ENCODE data around the gene ARHGEF1.

DNA sequence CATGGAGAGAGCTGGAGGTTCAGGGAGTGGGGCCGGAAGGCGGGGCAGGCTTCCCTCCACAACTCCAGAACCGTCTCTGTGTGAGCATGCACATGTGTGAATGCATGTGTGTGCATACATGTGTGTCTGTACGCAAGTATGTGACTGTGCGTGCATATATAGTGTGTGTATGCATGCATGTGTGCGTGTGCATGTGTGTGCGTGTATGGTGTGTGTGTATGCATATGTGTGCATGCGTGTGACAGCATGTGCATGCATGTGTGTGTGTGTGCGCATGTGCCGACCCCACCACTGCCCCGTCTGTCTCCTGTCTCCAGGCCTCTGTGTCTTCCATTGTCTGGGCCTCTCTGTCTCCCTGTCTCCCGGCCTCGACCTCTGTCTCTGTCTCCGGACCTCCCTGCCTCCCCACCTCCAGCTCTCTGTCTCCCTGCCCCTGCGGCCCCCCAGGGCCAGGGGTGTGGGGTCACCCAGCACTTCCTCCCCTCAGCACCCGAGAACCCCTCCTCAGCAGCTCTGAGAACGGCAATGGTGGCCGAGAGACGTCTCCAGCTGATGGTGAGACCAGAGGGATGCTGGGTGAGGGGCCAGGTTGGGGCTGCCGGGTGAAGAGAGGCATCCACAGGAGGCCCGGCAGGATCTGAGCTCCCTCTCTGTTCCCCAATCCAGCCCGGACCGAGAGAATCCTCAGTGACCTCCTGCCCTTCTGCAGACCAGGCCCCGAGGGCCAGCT, 22.5 kb downstream of the ARHGEF1 start:
- TF ChIP-seq, protein P1, sequence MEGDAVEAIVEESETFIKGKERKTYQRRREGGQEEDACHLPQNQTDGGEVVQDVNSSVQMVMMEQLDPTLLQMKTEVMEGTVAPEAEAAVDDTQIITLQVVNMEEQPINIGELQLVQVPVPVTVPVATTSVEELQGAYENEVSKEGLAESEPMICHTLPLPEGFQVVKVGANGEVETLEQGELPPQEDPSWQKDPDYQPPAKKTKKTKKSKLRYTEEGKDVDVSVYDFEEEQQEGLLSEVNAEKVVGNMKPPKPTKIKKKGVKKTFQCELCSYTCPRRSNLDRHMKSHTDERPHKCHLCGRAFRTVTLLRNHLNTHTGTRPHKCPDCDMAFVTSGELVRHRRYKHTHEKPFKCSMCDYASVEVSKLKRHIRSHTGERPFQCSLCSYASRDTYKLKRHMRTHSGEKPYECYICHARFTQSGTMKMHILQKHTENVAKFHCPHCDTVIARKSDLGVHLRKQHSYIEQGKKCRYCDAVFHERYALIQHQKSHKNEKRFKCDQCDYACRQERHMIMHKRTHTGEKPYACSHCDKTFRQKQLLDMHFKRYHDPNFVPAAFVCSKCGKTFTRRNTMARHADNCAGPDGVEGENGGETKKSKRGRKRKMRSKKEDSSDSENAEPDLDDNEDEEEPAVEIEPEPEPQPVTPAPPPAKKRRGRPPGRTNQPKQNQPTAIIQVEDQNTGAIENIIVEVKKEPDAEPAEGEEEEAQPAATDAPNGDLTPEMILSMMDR (IDR thresholded peaks at IDR 0.05): no peak
- no peak for TF ChIP-seq POLR2A (IDR thresholded peaks at IDR 0.05)

Data from body of pancreas (tissue), 4 donors.